GM21723 (cell line): ENCODE data around the gene SEC14L5.
A peak's percentile ranks its signal among the peaks of the same experiment; 100 is the strongest.
"Not testable (repeated sequence)": the region's sequence is repeated elsewhere in the genome, so short reads cannot be mapped to it uniquely, and the experiment has no call there.

Experiments
- ATAC-seq: cut with Tn5 transposase; IDR thresholded peaks from one replicate; pipeline ENCODE4 v1.9.1; 2021; ENCODE audit warnings: mild to moderate bottlenecking, moderate library complexity; ENCODE audit not compliant: unreplicated experiment

The SEC14L5 gene

DNA sequence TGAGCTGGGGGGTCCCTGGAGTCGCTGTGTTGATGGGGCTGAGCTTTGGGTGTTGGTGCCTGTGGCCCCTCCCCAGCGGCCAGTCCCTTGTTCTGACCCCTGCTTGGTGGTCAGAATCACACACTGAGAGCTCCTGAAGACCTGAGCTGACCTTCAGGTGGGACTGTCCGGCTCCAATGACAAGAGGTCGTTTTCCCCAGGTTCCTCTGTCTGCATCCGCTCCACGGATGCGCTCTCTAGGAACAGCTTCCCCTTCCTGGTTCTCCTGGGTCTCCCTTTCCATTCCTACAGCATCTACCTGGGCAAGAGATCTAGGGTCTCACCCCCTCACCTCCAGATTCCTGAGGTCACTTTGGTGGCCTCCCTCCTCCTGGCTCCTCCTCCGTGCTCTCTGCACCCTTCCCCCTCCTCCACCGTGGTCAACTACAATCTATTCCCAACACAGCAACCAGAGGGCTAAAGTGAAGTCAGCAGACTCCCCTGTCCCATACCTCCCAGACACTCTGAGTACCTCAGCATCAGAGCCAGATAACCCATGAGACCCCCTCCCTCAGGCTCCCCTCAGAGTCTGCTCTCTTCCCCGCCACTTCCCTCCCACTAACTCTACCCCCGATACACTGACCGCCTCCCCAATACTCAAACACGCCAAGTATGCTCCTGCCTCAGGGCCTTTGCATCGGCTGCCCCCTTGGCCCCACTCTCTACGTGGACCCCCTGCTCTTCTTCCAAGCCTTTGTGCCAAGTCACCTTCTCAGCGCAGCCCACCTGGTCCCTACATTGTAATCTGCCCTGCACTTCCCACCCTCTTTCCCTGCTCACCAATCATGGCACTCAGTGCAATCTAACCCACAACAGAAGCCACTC lies 9.0 kb upstream of the SEC14L5 start:
- no peak for ATAC-seq

DNA sequence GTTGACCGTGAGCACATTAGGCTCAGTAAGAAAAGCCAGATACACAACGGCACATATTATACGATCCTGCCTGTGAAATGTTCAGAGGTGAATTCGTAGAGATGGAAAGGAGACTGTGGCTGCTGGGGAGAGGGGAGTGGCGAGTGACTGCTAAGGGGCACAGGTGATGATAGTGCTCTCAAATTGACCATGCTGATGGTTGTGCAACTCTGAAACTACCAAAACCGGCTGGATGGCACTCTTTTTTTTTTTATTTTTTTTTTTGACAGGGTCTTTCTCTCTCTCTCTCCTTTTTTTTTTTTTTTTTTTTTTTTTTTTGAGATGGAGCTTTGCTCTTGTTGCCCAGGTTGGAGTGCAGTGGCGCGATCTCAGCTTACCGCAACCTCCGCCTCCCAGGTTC lies 8.1 kb upstream of the SEC14L5 start:
- ATAC-seq: no peak

DNA sequence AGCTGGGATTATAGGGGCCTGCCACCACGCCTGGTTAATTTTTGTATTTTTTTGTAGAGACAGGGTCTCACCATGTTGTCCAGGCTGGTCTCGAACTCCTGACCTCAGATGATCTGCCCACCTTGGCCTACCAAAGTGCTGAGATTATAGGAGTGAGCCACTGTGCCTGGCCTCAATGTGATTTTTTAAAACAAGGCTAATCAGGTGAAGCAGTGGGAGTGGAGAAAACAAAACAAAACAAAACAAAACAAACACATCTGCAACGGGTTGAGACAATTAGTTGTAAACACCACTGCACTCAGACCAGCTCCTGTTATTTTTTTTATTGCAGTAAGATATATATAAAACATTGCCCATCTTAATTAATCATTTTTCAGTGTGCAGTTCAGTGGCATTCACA lies 6.5 kb upstream of the SEC14L5 start:
- not testable (repeated sequence) for ATAC-seq

DNA sequence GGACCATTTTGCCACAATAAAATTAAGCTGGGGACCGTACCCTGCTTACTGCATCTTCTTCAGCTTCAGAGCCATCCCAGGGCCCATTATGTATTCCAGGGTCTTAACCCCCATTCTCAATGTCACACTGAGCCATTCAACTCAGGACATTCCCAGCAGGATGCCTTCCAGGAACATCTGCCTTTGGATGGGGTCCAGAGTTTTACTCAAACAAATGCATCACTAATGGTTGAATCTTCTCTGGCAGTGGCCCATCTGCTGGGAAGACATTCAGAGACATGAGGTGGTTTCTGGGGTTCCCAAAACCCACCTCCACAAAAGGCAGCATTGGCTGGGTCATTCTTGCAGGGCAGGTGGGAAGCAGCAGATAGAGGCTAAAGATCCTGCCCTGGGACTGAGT lies 3.4 kb upstream of the SEC14L5 start:
- ATAC-seq: no peak

DNA sequence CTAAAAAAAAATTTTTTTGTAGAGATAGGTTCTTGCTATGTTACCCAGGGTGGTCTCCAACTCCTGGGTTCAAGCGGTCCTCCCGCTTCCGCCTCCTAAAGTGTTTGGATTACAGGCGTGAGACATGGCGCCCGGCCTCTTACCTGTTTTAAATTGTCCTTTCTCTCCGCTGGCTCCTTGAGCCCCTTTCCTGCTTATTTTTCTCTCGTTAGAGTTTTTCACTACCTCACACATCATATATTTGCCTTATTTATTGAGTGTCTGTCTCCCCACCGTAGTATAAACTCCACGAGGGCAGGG lies 760 bp upstream of the SEC14L5 start:
- no peak for ATAC-seq

DNA sequence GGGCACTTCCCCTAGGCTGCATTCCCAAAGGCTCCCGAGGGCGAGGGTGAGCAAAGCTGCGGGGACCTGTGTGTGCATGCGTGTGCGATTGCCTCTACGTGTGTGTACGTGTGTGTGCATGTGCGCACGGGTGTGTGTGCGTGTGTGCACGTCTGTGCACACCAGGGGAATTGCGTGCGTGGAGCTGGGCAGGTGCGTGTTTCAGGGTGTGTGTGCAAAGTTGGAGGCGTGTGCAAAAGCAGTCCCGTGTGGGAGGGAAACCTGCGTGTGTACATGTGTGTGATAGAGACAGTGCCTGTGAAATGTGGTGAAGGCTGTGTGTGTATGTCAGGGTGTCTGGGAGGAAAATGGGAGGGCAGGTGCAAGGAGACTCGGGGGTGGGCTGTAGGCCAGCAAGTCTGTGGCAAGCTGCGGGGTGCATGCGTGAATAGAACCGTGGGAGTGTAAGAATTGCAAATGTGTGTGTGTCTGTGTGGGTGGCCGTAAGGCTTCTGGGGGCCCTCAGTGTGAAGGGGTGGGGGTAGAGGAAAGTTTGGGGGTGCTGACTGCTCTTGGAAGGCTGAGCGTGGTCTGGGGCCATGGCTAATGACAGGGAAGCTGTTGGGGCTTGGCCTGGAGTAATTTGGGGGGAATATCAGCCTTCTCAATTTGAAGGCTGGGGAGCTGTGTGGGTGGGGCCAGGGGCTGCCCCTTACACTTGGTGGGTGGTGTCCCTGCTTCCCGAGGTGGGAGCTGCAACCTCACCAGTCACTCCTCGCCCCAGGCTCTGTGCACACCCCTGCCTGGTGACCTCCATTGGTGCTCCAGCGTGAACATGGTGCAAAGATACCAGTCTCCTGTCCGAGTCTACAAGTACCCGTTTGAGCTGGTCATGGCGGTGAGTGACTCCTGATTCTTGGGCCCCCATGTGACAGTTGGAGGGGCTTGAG lies 644 bp downstream of the SEC14L5 start:
- no peak for ATAC-seq

DNA sequence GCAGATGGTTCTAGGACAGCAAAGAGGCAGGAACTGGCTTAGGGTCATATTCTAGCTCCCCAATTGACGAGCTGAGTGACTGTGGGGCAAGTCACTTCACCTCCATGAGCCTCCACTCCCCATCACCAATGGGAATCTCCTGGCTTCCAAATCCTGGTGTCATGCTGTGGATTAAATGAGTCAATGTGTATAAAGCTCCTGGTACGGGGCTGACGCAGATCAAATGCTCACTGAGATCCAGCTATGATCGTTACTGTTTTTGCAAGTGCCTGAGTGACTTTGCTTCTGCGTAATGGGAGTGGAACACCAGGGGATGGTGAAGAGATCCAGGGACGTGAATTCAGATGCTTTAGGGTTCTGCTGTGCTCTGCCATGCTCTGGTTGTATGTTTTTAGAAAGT lies 2.4 kb downstream of the SEC14L5 start:
- no peak for ATAC-seq

DNA sequence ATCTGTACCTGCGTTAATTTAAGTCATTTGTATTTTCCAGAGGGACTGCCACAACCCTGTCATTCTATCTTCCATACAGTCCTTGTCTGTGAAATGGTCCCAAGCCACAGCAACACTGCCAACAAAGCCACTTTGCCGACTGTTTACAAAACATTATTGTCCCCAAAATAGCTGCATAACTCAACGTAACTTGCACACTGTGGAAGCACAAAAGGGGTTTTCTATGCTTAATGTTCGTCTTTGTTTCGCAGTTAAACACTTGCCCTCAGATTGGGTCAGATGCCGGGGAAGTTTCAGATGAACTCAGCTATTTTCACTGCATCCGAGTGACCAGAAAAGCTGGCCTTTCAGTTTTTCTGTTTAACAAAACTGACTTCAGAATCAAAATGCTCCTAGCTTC lies 4.6 kb downstream of the SEC14L5 start:
- no peak for ATAC-seq

DNA sequence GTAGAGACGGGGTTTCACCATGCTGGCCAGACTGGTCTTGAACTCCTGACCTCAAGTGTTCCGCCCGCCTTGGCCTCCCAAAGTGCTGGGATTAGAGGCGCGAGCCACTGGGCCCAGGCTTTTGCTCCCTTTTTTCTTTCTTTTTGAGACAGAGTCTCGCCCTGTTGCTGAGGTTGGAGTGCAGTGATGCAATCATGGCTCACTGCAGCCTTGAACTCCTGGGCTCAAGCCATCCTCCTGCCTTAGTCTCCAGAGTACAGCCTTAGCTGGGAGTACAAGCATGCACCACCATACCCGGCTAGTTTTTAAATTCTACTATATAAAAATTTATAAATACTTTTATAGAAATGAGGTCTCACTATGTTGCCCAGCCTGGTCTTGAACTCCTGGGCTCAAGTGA lies 5.4 kb downstream of the SEC14L5 start:
- not testable (repeated sequence) for ATAC-seq

DNA sequence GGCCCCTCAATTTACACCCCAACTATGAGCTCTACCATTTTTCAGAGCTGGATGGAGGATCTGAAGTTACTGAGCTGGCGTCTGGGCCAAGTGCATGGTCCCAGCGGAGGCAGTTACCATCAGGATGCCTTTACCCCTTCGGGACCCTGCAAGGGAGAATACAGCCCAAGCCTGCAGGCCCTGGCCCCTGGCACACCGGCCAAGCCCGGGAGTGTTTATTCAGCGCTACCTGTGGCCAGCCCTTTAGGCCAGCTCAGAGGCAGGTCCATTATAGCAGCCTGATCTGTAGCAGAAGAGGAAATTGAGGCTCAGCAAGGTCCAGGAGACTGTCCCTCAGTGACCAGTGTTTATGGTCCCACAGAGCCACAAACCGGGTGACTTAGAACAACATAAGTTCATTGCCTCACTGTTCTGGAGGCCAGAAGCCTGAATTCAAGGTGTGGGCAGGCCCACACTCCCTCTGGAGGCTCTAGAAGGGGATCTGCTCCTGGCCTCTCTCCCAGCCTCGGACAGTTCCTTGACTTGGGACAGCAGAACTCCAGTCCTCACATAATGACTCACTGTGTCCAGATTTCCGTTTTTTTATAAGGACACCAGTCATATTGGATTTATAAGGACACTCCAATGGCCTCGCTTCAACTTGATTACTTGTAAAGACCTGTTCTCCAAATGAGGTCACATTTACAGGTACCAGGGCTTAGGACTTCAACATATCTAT lies 8.8 kb downstream of the SEC14L5 start:
- no peak for ATAC-seq

DNA sequence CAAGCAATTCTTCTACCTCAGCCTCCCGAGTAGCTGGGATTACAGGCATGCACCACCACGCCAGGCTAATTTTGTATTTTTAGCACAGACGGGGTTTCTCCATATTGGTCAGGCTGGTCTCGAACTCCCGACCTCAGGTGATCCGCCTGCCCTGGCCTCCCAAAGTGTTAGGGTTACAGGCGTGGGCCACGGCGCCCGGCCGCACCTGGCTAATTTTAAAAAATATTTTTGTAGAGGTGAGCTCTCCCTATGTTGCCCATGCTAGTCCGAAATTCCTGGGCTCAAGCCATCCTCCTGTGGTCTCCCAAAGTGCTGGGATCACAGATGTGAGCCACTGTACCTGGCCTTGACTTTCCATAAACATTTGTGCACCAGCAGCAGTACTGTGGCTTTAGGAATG lies 10.1 kb downstream of the SEC14L5 start:
- ATAC-seq: not testable (repeated sequence)

DNA sequence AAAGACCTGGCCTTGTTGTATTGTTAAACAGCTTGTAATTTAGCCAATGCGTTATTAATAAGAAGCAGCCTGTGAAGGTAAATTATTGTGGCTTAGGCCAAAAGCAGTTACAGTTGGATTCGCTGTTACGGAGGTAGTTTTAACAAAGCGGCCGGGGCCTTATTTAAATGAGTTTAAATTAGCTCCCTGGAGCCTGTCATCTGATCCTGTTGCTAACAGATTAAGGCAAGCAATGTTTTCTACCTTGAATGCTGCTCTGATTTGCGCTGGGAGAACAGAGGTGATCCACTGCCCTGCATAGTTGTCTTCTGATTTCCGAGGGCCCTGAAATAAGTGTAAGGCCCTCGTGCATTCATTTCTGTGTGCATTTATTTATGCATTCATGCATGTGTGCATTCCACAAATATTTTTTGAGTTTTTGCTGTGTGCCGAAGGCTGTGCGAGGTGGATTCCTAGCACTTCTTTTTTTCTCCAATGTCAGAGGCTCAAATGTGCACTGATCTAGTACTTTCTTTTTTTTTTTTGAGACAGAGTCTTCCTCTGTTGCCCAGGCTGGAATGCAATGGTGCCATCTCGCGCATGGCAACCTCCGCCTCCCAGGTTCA lies 10.9 kb downstream of the SEC14L5 start:
- no peak for ATAC-seq

DNA sequence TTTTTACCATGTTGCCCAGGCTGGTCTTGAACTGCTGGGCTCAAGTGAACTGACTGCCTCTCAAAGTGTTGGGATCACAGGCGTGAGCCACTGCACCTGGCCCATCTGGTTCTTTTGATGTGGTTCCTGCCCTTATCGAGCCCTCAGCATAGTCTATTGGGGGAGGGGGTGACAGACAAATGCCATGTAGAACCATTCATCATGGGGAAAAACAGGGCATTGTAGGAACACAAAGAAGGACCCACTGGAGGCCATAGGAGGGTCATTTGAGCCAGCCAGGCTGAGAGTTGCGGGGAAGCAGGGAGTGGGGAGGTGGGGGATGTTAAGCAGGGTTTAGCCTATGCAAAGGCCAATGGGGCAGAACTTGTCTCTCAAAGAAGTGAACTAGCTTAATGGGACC lies 11.9 kb downstream of the SEC14L5 start:
- ATAC-seq: no peak

DNA sequence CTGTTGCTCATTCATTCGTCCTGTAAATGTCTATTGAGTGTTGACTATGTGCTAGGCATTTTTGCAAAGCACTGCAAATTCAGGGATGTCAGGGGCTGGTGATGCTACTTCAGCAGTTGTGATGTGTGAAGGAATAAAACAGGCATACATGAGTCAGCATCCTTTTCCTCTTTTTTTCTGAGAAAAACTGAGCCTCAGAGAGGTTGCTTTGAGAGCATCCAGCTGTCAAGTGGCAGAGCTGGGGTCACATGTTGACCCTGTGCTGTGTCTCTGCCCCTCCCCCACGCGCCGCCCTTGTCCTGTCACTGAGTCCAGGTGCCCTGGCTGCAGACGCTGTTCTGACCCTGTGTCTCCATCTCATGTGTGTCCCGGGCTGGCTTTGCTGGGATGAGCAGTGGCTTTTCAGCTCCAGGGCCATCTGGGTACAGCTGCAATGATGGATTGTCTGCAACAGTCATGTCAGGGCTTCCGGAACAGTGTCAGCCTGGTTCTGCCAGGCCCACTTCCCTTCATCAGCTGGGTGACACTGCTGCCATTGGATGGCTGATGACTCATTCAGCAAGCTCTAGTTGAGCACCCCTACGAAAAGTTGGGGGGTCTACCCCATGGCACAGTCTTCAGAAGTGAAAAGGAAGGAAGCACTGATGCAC lies 14.9 kb downstream of the SEC14L5 start:
- ATAC-seq: no peak

DNA sequence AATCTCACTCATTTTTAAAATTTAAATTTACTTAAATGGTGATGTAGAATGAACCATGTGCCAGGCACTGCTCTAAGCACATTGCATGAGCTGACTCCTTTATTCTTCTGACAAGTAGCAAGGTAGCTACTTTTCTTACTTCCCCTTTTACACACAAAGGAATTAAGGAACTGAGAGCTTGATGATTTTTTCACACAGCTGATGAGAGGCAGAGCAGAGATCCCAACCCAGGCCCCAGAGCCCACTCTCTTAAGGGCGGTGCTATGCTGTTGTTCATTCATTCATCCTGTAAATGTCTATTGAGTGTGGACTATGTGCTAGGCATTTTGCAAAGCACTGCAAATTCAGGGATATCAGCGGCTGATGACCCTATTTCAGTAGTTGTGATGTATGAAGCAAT lies 17.9 kb downstream of the SEC14L5 start:
- ATAC-seq: peak; percentile 96

DNA sequence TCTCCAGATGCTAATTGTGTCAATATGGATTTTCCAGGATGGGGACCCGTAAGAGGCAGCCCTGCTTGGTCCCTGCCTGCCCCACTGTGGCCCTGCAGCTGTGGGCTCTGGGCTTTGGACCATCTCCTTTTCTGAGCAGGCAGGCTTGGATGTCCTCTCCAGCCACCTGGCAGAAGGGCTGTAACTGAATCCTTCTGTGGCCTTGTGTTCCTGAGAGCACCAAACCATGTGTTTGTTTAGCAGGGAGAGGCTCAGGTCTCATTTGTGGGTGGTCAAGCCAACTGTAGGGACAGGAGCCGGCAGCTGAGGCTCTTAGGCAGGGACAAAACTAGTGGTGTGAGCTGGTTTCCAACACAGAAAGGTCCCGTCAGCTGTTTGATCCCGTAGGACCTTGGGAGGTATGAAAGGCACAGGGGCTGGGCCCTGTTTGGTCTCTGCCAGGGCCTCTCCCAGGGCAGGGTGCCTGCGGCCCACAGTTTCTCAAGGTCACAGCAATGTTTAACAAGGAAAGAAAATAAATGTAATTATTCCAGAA lies 18.5 kb downstream of the SEC14L5 start:
- ATAC-seq: no peak

DNA sequence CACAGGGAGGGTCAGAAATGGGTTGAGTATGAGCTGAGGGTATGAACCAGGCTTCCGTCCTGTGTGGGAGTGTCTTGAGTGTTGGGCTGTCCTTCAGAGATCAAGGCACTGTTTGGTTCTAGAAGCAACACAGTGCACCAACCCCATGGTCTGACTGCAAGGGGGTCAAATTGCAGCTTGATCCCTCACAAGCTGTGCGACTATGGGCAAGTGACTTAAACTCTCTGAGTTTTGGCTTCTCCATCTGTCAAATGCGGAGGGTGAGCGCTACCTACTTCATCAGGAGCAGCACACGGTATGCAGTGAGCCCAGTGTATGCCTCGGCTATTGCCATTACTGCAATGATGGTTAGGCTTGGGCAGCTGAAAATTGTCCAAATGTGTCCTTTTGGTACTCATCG lies 21.0 kb downstream of the SEC14L5 start:
- no peak for ATAC-seq

DNA sequence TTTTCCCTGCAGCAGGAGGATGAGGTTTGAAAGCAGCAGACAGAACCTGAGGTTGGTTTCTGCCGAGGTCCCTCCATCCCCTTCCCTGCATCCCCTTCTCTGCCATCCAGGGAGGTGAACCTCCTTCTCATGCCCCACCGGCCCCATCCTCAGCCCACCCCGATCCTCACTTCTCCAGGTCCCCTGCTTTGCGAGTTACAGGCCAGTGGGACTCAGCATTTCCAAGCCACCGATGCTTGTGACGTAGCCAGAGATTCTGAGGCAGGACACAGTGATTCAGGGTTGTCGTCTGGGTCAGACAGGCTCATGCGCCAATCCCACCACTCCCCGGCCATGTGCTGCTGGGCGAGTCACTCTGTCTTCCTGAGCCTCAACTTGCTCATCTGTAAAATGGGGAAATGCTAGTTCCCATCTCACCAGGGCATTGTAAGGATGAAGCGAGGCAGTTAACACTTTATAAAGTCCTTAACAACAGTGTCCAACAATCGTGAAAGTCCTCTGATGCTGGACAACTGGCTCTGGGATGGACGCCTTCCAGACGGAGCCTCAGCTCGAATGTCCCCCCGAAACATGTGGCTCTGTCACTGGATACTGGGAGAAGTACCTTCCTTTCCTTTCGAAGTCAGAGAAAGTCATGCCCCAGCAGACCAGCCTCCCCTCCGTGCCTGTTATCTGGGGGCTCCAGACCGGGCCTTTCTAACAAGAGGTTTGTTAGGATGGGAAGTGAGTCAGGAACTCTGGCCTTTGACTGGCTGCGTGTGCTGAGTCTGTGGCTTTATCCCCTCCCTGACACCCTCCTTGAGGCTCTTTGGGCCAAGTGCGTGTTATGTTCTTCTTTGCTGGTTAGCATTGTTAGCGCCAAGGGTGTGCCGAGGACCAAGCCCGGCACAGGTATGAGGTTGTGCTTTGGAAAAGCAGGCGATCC lies 21.9 kb downstream of the SEC14L5 start:
- ATAC-seq: no peak

DNA sequence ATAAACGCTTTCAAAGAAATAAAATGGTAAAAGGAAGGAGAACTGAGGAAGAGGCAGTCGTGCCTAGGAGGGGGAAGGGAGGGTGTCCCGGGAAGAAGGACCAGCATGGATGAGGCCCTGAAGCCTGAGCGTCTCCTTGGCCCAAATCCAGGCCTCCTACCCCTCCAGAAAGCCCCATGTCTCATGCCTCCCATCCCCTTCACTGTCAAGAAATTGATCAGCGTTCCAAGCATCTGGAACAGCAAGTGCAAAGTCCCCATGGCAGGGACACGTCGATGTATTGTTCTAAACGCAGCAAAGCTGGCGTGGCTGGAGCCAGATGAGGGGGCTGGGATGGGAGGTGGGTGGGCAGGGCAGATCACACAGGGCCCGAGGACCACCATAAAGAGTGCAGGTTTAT lies 22.6 kb downstream of the SEC14L5 start:
- no peak for ATAC-seq
